HepG2 (cell line): ENCODE results near the gene APBA3. TPM values are rescaled to one million over a fixed set of nuclear protein-coding genes. Genes with fewer than 3 reads are reported as not detected.

Experiments
- ATAC-seq: fragments of 200-7000 bp; cut with Tn5 transposase; 3 replicates; pipeline ENCODE4 v1.9.1; 2020; ENCODE audit warnings: mild to moderate bottlenecking, moderate library complexity
- BruUV-seq: library from RNA; stranded (reverse); fragments of 400-500 nt; replicated peaks from 2 replicates; lab custom pipeline; 2021; lab: Mats Ljungman, UMichigan
- CTCF ChIA-PET: fragments of 300-600 bp; formaldehyde crosslinking; extraction: SDS; loops from one replicate; lab custom pipeline; 2021; ENCODE audit warnings: low total read pairs, inconsistent platforms, low intra/inter-chr PET ratio; lab: Yijun Ruan, JAX
- POLR2A ChIA-PET: fragments of 350-600 bp; sonication (Branson Sonifier 250); formaldehyde crosslinking; loops from one replicate; lab custom pipeline; 2020; ENCODE audit warnings: antibody characterized with exemption, inconsistent platforms; lab: Yijun Ruan, JAX
- DNase-seq: peaks from one replicate; pipeline ENCODE4 v3.0.0-alpha.2; 2015; ENCODE audit warnings: low spot score
- FAIRE-seq: peaks from 3 replicates; lab custom pipeline; 2011; peaks lifted over from hg19 to GRCh38; lab: Jason Lieb, UNC
- H2AFZ ChIP-seq: one replicate; pipeline ENCODE4 v1.6.1; 2011; ENCODE audit warnings: low read length, inconsistent platforms
- H3K27ac ChIP-seq: fragments of 300-600 bp; 3 replicates; pipeline ENCODE4 v1.8.0; 2011; ENCODE audit warnings: mixed run types, mild to moderate bottlenecking, mixed read lengths, low read length, inconsistent platforms; ENCODE audit not compliant: insufficient read depth; ENCODE audit errors: extremely low read length
- H3K27me3 ChIP-seq, 2 experiments: fragments of 200-600 bp in 1 of 2; 2 replicates in 1 of 2; 3 replicates in 1 of 2; pipeline versions ENCODE4 v1.6.0 to v1.8.0; 2011; ENCODE audit warnings: low read length in 2 of 2, mild to moderate bottlenecking in 2 of 2, moderate library complexity in 2 of 2, inconsistent platforms in 1 of 2; ENCODE audit not compliant: insufficient read depth in 2 of 2, control insufficient read depth in 1 of 2
- H3K36me3 ChIP-seq, 2 experiments: fragments of 200-600 bp in 1 of 2; replicated peaks in 1 of 2; 2 replicates in 1 of 2; 3 replicates in 1 of 2; pipeline versions ENCODE4 v1.5.1 to v1.8.0; 2011; ENCODE audit warnings: low read length in 2 of 2, inconsistent platforms in 1 of 2; ENCODE audit not compliant: insufficient read depth in 2 of 2, control insufficient read depth in 1 of 2
- H3K4me1 ChIP-seq: 2 replicates; pipeline ENCODE4 v1.5.1; 2012; ENCODE audit warnings: low read length, inconsistent platforms; ENCODE audit not compliant: insufficient read depth
- H3K4me2 ChIP-seq: 2 replicates; pipeline ENCODE4 v1.6.0; 2011; ENCODE audit warnings: low read depth, low read length, inconsistent platforms
- H3K4me3 ChIP-seq, 3 experiments: fragments of 200-600 bp in 1 of 3; sonication (generic), shearing (Covaris generic) in 1 of 3; replicated peaks in 1 of 3; 2 replicates each; pipeline ENCODE4 v1.5.1; 2011 to 2016; ENCODE audit warnings: low read length in 3 of 3, inconsistent platforms in 2 of 3, low read depth in 2 of 3, mild to moderate bottlenecking in 2 of 3, control low read depth in 1 of 3, mixed read lengths in 1 of 3; ENCODE audit not compliant: insufficient read depth in 1 of 3
- H3K79me2 ChIP-seq: one replicate; pipeline ENCODE4 v1.6.1; 2011; ENCODE audit warnings: low read length, inconsistent platforms; ENCODE audit not compliant: insufficient read depth
- H3K9ac ChIP-seq: 2 replicates; pipeline ENCODE4 v1.6.0; 2011; ENCODE audit warnings: mild to moderate bottlenecking, low read depth, low read length, inconsistent platforms; ENCODE audit not compliant: insufficient read depth
- H3K9me3 ChIP-seq: 2 replicates; pipeline ENCODE4 v1.5.1; 2012; ENCODE audit warnings: mild to moderate bottlenecking, low read length
- H4K20me1 ChIP-seq: 2 replicates; pipeline ENCODE4 v1.6.0; 2011; ENCODE audit warnings: inconsistent platforms, mild to moderate bottlenecking, low read length, moderate library complexity; ENCODE audit not compliant: insufficient read depth
- E2F1 ChIP-seq: sonication (generic); formaldehyde crosslinking; IDR thresholded peaks from 2 replicates; pipeline ENCODE4 v1.5.0; 2020; ENCODE audit warnings: missing genetic modification reagents
- EED ChIP-seq: sonication (generic); formaldehyde crosslinking; IDR thresholded peaks from 2 replicates; pipeline ENCODE4 v1.5.0; 2020; ENCODE audit warnings: mild to moderate bottlenecking, missing genetic modification reagents
- ERF ChIP-seq: IDR thresholded peaks from 2 replicates; pipeline ENCODE4 v1.6.1; 2018; ENCODE audit warnings: missing biosample characterization, missing genetic modification reagents
- HIVEP1 ChIP-seq: sonication (generic); formaldehyde crosslinking; IDR thresholded peaks from 2 replicates; pipeline ENCODE4 v1.4.0; 2020; ENCODE audit warnings: mild to moderate bottlenecking, missing genetic modification reagents
- HNRNPLL ChIP-seq: fragments of 200-400 bp; formaldehyde crosslinking; IDR thresholded peaks from 2 replicates; pipeline ENCODE4 v1.6.1; 2017; ENCODE audit warnings: mild to moderate bottlenecking, low read depth, low read length; ENCODE audit not compliant: poor library complexity, severe bottlenecking
- HOXA9 ChIP-seq: sonication (generic); formaldehyde crosslinking; IDR thresholded peaks from 2 replicates; pipeline ENCODE4 v1.8.1; 2022; ENCODE audit warnings: missing genetic modification reagents, mild to moderate bottlenecking, moderate library complexity, borderline replicate concordance
- IRX3 ChIP-seq: sonication (generic); formaldehyde crosslinking; IDR thresholded peaks from 2 replicates; pipeline ENCODE4 v1.8.1; 2023; ENCODE audit warnings: mild to moderate bottlenecking, low read depth, missing genetic modification reagents, borderline replicate concordance
- RBM39 ChIP-seq: fragments of 200-400 bp; formaldehyde crosslinking; IDR thresholded peaks from one replicate; pipeline ENCODE4 v1.6.1; 2018; ENCODE audit warnings: antibody characterized with exemption, mild to moderate bottlenecking, low read depth, low read length; ENCODE audit not compliant: poor library complexity, severe bottlenecking
- TARDBP ChIP-seq: sonication (generic); formaldehyde crosslinking; IDR thresholded peaks from 2 replicates; pipeline ENCODE4 v1.8.0; 2022; ENCODE audit warnings: mild to moderate bottlenecking, missing genetic modification reagents
- ZFP90 ChIP-seq: sonication (generic); formaldehyde crosslinking; IDR thresholded peaks from 2 replicates; pipeline ENCODE4 v1.8.0; 2022; ENCODE audit warnings: missing genetic modification reagents, mild to moderate bottlenecking, inconsistent platforms, borderline replicate concordance
- ZNF337 ChIP-seq: sonication (generic); formaldehyde crosslinking; IDR thresholded peaks from 2 replicates; pipeline ENCODE4 v1.5.1; 2020; ENCODE audit warnings: missing genetic modification reagents, low read depth, mild to moderate bottlenecking, borderline replicate concordance
- ZNF407 ChIP-seq: sonication (generic); formaldehyde crosslinking; IDR thresholded peaks from one replicate; pipeline ENCODE4 v1.5.1; 2020; ENCODE audit warnings: mild to moderate bottlenecking, missing genetic modification reagents; ENCODE audit errors: not compliant biosample characterization
- ZNF468 ChIP-seq: sonication (generic); formaldehyde crosslinking; IDR thresholded peaks from 2 replicates; pipeline ENCODE4 v1.8.0; 2022; ENCODE audit warnings: mild to moderate bottlenecking, moderate library complexity, missing genetic modification reagents
- ZNF510 ChIP-seq: sonication (generic); formaldehyde crosslinking; IDR thresholded peaks from 2 replicates; pipeline ENCODE4 v1.4.0; 2020; ENCODE audit warnings: low read depth, mild to moderate bottlenecking, missing genetic modification reagents
- WGBS: methylation state at CpG from one replicate; pipeline ENCODE4 v1.1.6; 2017; ENCODE audit warnings: low lambda C conversion rate; 5-methylcytosine and 5-hydroxymethylcytosine counted together
- in situ Hi-C: cut with HindIII; loops from 2 replicates; pipeline ENCODE4 v1.10.0; 2017; ENCODE audit warnings: low pct_unique_long_range_greater_than_20kb; ENCODE audit not compliant: extremely low pct_ligation_motif_present
- intact Hi-C: fragments of 100-400 bp; cut with micrococcal nuclease; formaldehyde crosslinking; loops from one replicate; pipeline ENCODE4 v1.10.0; 2022; ENCODE audit not compliant: unreplicated experiment
- polyA plus RNA-seq, 8 experiments: library from polyadenylated mRNA; depleted of rRNA in 3 of 8; stranded (reverse) in 7 of 8; unstranded in 1 of 8; fragments of >200 nt; fragmentation: Illumina TruSeq in 4 of 8; extraction: Trizol in 4 of 8; gene quantifications; 2 replicates each; pipeline versions ENCODE4 v1.2.1 to v1.2.3, GENCODE V29; 2011 to 2016; ENCODE audit warnings: low read depth in 4 of 8, missing spikeins in 1 of 8, mixed read lengths in 1 of 8; ENCODE audit not compliant: insufficient read depth in 1 of 8
- total RNA-seq, 5 experiments: library from RNA; depleted of rRNA; stranded (reverse); fragments of >200 nt; fragmentation: Illumina TruSeq; extraction: Trizol; gene quantifications; 2 replicates each; pipeline ENCODE4 v1.2.3, GENCODE V29; 2016; ENCODE audit warnings: low read depth in 1 of 5

Gene APBA3
- total and polyA plus RNA-seq, 2 of the 13 experiments (the other 11 are each of a cell fraction or from before 2014, with no cell fraction given), result 14.2 to 14.3 TPM

- in situ Hi-C loops, result no loop called here
- Histone ChIP-seq H3K4me2 (no peak overlapping the region; the same call in 1 of the 2 replicates), H3K4me1 (peaks cover 30% of the 10 kb centered on the region), H3K27me3 (no peaks in the 10 kb centered on the region; a peak in 1 of 5 replicates), H3K9ac (no peak overlapping the region), H3K9me3 (no peaks in the 10 kb centered on the region), H3K36me3 (no peaks in the 10 kb centered on the region), H2AFZ (no peak overlapping the region), H3K4me3 (no peak overlapping the region), H3K27ac (no peak overlapping the region), H4K20me1 (no peaks in the 10 kb centered on the region), H3K79me2 (no peaks in the 10 kb centered on the region)
- ChIA-PET POLR2A (no interaction called here), CTCF (no interaction called here)
- DNase-seq (peak; percentile 59), ATAC-seq (peak; percentile 65), FAIRE-seq (no peak)
- intact Hi-C loops, result no loop called here
- BruUV-seq, result no TSS peak
- 79% methylated on average over 12 of the region's 46 CpGs for WGBS
- no peak for TF ChIP-seq ZNF407 (CRISPR knock-in tag)
- no peak for TF ChIP-seq ZFP90
- peak; percentile 77 for TF ChIP-seq RBM39
- no peak for TF ChIP-seq HIVEP1
- TF ChIP-seq ERF, result 0 out of 2 replicates have a peak, but pooled peaks have one; percentile 16
- TF ChIP-seq ZNF337 (CRISPR knock-in tag), result no peak
- TF ChIP-seq IRX3 (CRISPR knock-in tag), result no peak
- TF ChIP-seq EED, result no peak
- no peak for TF ChIP-seq E2F1 (CRISPR knock-in tag)
- peak; percentile 64 for TF ChIP-seq HNRNPLL
- TF ChIP-seq TARDBP, result 0 out of 2 replicates have a peak, but pooled peaks have one; percentile 65
- TF ChIP-seq HOXA9 (CRISPR knock-in tag), result no peak
- no peak for TF ChIP-seq ZNF468 (CRISPR knock-in tag)
- no peak for TF ChIP-seq ZNF510
These were observed 40.2 kb downstream of the APBA3 start for GRCh38 chr19:3721131-3721886.
